ENCODE data around the gene TAF3.
"Not testable (repeated sequence)": the region's sequence is repeated elsewhere in the genome, so short reads cannot be mapped to it uniquely, and the experiment has no call there.

Gene TAF3

DNA sequence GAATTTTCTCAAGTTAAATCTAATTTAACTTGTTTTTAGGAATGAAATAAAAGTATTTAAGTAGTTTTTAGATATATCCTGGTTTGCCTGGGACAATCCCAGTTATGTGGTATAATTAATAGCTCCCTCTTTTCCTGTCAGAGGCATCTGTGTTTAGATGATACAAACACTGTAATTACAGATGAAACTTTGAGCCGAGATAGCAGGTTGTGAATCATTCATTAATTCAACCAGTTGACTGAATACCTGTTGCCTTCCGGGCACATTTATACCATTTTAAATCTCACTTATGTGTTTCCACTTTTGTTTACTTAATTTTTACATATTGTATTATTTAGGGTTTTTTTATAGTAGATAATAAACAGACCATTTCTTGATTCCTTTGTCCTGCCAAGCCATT is 154.1 kb downstream of the TAF3 start:
- DNase-seq = no peak

DNA sequence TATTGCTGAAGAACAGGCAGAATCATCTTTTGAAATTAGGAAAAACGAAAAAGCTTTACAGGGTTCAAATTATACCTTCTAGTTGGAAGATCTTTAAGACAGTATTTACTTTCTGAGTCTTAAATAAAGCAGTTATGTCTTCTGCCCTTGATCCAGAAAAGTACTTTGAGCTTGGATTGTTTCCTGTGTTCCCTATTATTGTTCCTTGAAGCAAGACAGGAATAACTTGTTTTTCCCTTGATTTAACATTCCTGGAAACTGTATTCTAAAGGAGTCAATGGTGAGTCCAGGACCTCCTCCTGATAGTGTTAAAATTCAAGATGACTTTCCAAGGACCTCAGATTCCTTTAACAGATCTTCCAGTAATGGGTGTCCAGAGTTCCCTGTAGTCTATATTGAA is 161.9 kb downstream of the TAF3 start:
- DNase-seq = no peak

DNA sequence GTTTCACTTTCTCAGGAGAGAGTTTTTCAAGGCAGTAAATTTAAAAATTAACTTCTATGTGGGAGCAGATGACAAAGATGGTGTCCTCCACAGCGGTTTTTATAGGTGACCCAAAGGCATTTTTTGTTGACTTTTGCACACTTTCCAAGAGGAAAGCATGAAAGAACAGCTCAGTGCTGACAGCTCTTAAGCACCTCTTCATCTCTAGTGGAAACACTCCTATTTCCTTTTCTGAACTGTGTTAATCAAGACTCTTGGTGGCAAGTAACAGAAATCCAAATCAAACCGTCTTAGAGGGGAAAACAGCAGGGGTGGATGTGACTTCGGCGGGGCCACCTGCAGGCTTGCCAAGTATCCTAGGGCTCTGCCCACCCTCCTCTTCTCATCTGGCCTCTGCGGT is 164.4 kb downstream of the TAF3 start:
- DNase-seq = no peak

DNA sequence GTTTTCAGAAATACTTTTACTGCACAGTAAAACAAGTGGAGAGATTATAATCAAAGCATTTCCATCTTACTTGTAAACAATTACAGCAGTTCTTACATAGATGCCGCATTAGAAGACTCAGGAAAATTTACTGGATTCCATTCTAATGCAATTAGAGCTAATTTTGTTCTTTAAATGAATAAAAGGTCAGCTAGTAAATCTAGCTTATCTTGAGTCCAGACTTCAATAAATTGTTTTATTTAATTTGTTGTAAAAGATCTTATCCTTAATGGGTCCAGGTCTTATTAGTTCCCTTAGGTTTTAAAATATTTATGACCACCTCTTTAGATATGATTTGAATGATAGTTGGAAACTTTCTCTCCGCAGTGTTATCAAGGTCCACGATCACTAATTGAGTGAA is 166.0 kb downstream of the TAF3 start:
- DNase-seq = no peak

DNA sequence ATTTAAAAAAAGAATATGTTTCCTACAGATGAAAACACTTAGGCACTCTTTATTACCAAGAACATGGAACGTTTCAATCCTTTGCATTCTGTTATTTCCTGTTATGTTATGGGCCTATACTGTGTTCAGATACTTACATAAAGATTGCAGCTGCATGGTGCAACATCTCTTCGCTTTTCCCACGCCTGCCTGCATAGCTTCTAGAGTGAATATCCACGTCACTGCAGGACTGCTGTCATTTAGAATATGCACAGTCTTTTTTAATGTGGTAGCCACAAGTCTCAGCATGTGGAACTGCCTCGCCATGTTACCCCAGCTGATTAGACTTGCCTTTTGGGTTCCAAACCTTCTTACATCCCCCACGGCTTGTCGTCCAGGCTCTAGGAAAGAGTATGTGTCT is 166.6 kb downstream of the TAF3 start:
- no peak for DNase-seq

DNA sequence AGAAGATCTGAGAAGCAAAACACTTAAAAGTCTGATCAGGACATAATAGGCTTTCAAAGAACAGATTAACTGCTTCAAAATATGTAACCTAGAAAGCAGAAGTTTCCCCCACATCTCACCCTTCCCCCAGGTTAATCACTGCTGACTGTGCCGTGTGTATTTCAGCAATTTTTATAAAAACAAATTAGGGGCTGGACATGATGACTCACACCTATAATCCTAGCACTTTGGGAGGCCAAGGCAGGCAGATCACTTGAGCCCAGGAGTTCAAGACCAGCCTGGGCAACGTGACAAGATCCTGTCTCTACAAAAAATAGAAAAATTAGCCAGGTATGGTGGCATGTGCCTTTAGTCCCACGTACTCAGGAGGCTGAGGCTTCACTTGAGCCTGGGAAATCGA is 168.5 kb downstream of the TAF3 start:
- DNase-seq = no peak

DNA sequence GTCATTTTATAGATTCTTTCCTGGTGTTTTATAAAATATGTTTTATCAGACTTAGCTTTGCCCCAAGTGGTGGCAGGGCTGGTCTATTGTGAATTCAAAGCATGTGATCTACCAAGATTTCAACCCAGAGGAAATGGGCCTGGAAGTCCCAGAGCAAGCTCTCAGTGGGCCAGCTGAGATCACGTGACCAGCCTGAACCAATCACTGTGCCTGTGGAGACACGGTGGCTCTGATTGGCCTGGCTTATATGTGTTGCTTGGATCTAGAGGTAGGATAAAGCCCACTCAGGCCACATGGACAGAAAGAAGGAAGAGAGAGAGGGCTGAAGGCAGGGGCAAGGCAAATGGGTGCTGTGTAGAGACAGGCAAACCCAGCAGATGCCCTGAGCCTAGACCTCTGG is 170.7 kb downstream of the TAF3 start:
- DNase-seq = no peak

DNA sequence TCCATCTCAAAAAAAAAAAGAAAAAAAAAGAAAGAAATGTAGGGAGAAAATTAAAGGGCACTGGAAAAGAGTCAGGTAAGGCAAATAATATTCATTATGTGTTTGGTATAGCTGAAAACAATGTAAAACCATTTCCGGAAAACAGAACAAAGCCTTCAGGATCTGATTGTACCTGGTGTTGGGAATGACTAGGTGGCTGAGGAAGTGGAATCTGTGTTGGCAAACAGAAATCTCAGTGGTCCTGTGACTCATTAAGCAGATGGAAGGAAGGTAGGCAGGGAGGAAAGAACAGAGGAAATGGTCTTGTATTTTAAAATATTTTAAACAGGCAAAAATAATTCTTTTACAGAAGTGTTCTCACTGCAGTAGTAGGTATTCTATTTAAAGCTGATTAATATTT is 180.5 kb downstream of the TAF3 start:
- DNase-seq = no peak

DNA sequence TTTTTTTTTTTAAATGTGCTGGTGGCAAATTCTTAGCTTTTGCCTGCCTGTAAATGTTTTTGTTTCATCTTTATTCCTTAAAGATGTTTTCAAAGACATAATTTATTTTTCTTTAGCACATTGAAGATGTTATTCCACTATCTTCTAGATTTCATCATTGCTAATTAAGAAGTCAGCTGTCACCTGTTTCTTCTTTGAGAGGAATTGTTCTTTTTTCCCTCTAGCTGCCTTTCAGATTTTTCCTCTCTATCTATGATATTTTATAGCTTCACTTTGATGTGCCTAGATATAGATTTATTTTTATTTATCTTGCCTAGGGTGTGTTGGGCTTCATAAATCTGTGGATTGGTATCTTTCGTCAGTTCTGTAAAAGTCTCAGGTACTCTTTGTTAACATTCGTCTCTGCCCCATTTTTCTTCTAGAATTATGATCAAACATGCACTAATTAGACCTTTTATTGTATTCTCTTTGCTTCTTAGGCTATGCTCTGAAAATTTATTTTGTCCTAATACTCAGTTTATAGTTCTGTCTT is 186.2 kb downstream of the TAF3 start:
- no peak for DNase-seq

DNA sequence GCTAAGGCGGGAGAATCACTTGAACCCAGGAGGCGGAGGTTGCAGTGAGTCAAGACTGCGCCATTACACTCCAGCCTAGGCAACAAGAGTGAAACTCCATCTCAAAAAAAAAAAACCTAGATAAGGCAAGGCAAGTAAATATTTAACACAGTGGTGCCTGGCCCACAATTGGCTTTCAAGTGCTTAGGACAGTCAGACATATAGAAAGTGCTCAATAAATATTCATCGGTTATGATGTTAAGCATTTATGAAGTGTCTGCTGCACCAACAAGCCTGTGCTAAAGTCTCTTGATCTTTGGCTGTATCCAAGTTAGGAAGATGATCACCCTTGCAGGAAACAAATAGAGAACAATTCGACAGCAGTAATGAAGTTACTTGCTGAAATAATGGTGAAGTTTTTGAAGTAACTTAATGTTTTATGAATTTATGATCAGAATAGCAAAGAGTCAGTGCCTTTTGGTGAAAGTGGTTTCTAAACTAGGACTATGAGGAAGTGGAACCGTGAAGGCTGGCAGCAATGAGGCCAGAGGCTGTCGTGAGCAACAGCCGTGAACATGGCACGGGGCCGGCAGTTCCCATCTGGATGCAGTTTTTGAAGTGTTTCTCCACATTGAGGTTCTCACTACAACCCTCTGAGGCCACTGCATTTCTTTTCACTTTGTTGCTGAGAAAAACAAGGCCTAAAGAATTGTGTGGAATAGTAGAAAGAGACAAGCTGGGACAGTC is 188.1 kb downstream of the TAF3 start:
- no peak for DNase-seq

DNA sequence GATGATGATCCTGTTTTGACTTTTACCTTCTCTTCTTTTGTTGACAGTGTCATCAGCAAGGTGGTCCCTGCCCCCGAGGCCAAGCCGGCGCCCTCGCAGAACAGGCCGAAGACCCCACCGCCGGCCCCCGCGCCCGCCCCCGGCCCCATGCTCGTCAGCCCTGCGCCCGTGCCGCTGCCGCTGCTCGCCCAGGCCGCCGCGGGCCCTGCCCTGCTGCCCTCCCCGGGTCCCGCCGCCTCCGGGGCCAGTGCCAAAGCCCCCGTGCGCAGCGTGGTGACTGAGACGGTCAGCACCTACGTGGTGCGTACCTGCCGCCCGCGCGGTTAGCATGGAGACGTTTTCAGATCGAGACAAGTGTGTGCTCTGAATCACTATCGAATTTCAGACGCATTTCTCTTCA is 190.7 kb downstream of the TAF3 start:
- no peak for DNase-seq

DNA sequence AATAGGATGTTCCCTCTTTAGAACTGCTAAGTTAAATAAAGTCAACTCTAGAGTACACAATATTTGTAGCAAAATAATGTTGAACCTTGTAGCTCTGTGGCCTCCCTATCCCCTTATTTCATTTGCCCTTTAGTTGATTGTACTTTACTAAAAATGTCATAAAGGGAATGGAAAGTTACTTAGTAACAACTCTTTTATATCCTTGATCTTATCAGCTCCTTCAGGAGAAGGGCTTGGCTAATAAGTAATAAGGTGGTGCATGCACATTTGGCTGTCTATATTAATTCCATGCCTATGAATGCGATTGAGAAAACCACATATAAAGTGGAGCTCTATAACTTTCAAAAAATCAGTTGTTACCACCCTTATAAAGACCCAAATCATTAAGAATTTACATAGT is 194.7 kb downstream of the TAF3 start:
- no peak for DNase-seq

DNA sequence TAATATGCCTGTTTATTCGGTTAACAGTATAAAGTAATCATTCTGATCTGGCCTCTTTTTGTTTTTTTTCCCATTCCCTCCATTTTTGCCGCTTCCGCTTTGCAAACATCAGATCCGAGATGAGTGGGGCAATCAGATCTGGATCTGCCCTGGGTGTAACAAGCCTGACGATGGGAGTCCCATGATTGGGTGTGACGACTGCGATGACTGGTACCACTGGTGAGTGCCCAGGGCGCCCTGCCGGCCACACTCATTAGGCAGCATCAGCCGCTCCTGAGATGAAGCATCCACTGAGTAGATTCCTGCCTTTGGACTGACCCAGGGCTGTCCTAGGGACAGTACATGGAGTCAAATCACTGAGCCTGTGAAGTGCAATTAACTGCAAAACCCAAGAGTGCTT is 195.3 kb downstream of the TAF3 start:
- DNase-seq = no peak

DNA sequence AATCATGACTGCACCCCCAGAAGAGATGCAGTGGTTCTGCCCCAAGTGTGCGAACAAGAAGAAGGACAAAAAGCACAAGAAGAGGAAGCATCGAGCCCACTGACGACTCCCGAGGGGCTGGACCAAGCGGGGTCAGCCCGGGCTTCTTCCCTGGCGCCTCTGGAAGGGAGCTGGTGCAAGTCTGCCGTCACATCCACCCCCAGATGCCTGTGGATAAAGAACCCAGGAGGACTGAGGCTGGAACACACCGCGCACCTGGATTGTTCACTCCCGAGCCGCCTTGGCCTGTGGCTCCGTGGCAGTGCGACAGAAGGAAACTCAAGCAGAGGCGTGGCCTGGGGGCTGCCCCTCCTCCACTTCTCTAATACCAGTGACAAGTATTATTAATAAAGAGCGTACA is 196.3 kb downstream of the TAF3 start:
- no peak for DNase-seq

DNA sequence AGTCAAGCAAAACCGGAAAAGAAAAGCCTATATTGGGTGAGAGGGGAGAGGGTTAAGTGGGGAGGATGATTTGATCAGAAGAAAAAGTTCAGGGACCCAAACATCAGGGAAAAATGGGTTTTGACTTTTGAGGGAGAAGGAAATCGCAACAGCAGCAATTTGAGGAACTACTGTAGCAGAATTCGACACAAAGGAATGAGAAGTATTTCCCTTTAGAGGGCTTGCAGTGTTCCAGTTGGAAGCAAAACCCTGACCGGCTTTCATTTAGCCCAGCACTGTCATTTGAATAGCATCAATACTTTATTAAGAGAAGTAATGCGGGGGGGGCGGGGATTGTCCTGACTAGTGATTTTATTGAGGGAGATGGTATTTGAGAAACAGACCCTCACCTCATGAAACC is 199.0 kb downstream of the TAF3 start:
- no peak for DNase-seq

DNA sequence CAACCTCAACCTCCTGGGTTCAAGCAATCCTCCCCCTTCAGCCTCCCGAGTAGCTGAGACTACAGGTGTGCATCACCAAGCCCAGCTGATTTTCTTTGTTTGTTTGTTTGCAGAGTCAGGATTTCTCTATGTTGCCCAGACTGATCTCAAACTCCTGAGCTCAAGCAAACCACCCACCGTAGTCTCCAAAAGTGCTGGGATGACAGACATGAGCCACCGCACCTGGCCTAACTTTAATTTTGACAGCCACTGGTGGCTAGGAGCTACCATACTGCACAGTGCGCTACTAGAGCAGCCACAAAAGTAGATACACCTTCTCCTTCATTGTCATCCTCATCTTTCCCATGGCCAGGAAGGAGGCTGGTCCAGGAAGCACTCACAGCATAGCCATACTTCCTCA is 205.0 kb downstream of the TAF3 start:
- no peak for DNase-seq

DNA sequence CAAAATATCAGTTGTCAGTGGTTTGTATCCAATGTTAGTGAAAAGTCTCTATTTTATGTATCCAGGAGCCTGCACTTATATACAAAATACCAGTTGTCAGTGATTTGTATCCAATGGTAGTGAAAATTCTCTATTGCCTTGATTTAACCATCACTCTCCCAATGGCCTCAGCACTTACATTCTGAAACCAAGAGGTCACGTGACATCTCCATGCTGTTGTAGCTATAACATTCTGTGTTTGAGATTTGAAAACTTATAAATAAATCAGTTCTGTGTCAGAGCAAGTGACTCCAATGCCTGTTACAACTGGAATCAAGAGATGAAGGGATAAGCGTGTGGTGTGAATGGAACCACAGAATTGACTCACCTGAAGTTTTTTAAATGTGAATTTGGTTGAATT is 205.5 kb downstream of the TAF3 start:
- DNase-seq = no peak

DNA sequence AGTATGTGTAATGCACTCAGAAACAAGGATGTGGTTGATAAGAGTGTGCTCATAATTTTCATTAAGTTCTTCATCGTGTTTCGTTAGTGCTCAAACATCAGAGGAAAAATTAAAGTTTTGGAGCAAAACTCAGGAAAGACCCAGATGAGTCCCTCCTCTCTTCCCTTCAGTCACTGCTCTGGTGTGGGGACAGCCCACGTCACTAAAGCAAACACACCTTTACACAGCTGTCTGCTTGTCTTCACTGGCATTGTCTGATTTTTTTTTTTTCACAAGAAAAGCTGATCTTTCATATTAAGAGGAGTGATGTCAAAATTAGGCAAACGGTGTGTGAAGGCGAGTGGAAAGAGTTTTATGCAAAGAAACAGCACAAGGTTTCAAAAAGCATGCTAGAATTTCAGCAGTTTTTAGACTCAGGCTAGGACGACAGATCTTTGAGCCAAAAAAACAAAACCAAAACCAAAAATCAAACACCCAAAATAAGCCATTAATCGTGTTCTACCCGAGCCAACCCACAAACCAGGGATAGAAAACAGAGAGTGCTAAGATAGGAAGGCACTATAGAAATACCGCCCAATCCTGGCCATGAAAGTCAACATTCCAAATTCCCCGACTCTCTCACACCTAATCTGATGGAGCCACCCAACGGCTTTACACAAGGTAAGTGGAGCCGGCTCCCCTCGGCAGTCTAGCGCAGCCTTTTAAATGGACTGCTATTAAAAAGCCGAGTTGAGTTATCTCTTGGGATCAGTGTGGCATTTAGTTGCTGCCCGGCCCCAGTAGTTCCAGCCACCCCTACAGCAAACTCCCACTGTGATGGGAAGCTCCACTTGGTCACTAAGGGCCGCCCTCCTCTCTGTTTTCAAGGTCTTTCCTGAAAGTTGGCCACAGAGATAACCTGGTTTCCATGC is 208.3 kb downstream of the TAF3 start:
- DNase-seq = no peak

DNA sequence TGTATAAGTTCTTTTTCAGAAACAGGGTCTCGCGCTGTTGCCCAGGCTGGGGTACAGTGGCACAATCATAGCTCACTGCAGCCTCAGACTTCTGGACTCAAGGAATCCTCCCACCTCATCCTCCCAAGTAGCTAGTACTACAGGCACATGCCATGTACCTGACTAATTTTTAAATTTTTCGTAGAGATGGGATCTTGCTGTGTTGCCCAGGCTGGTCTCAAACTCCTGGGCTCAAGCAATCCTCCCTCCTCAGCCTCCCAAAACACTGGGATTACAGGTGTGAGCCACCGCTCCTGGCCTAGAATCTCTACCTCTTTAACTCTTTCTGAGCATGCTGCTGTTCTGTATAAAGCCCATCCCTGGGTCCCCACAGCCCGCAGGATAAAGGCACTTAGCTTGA is 212.9 kb downstream of the TAF3 start:
- not testable (repeated sequence) for DNase-seq

DNA sequence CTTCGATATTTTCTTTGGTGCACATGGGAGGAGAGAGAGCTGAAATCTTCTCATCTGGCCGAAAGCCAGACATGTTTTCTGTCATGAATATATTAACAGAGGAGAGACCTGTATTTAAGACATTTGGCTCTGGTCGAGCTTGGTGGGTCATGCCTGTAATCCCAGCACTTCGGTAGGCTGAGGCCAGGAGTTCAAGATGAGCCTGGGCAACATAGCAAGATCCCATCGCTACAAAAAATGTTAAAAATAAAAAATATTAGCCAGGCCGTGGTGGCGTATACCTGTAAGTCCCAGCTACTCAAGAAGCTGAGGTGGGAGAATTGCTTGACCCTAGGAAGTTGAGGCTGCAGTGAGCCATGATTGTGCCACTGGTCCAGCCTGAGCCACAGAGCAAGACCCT is 214.3 kb downstream of the TAF3 start:
- DNase-seq = no peak

DNA sequence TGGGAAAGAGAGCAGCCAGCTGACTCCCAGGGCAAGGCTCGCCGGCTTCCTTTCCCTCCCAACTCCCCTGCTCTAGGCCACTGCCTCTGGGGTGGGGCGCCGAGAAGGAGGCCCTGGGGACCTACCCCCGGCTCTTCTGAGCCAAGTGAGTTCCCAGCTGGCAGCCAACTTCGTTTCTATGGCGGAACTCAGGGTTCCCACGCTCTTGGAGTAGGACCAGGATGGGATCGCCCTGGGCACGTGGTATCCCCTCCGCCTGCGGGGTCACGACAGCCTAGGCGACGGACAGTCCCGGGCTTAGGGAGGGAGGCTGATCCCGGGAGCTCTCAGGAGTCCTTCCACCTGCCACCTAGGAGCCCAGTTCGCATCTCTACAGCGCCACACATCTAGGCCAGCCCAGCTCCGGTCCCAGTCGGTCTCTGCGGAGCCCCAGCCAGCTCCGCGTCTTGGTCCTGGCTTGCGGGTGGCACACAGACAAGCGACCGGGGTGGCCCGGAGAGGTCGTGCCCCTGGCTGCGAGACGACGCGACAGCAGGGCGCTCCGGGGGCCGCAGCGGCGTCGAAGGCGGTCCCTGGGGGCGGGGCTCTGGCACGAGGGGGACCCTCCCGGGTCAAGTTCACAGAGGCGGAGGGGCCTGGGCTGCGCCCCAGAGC is 215.6 kb downstream of the TAF3 start:
- DNase-seq = peak; percentile 38

DNA sequence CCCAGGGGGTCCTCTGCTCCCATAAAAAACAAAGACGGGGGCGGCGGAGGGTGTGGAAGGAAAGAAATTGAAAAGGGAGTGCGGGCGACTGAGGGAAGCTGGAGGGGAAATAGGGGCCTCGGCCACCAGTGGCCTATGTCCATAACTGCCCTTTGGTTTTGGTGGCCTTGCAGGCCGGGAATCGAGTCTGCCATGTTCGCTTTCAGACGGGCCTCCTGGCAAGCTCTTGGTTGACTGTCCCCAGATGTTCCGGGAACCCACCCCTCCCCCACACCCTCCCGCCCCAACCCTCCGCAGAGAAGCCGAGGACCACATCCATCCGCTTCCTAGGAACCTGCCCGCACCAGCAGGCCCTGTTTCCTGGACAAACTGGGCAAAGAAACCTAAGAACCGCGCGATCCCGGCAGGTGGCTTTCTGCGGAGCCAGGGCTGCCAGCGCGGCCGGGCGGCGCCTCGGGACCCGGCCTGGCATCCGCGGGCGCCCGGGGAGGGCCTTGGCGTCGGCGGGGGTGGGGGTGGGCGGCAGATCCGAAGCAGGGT is 216.2 kb downstream of the TAF3 start:
- DNase-seq = peak; percentile 33

DNA sequence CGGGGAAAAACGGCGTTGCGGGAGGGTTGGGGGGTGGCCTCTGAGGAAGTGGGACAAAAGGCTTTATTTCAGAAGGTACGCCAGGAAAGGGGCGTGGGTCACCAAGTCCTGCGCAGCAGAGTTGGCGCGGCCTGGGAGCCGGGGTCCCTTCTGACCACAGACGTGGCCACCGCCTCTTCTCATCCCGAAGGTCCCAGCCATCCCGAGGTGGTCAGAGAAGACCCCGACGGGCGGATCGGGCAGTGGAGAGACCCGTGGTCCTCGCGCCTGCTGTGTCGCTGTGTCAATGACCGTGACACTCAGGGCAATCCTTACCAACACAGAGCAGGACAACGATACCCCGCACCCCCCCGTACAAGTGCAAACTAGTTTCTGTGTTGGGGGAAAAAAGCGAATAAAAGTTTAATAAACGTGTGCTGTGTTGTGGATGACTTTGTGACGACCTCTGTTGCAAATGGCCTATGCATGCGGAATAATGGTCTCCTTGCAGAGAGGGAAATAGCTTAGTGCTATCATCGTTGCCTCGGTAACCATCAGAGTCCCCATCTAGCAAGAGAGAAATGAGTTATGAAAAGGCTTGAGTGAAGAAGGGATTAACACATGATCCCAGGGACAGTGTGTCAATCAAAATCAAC is 216.8 kb downstream of the TAF3 start:
- peak; percentile 27 for DNase-seq
